ENCODE data around the gene MARCHF4. TPM values are rescaled to one million over a fixed set of nuclear protein-coding genes. Genes with fewer than 3 reads are reported as not detected.

Gene MARCHF4
- total and polyA plus RNA-seq, 2 donors (not counting 3 experiments of a cell fraction or from before 2014, with no cell fraction given): 11.7 to 21.5 TPM

- intact Hi-C loops (cut with micrococcal nuclease) (no loop called here), dilution Hi-C loops (cut with MboI; ENCODE audit: extremely low pct_ligation_motif_present, low sequenced_read_pairs) (no loop called here)
- Histone ChIP-seq H3K9ac (replicated peaks; ENCODE audit: extremely low read depth, insufficient read depth, low read length) (no peak overlapping the region), H3K27ac (ENCODE audit: insufficient read depth, low read depth, low read length) (no peak overlapping the region), H3K79me2 (ENCODE audit: control insufficient read depth, insufficient read depth, low read length) (no peaks in the 10 kb centered on the region), H3K9me1 (replicated peaks; ENCODE audit: control insufficient read depth, extremely low read depth, insufficient read depth, low read length) (no peaks in the 10 kb centered on the region), H3K27me3 (ENCODE audit: control insufficient read depth in 2 of 2, insufficient read depth in 2 of 2, low read length in 2 of 2) (no peaks in the 10 kb centered on the region), H4K20me1 (replicated peaks; ENCODE audit: control insufficient read depth, extremely low read depth, insufficient read depth, low read length) (no peaks in the 10 kb centered on the region), H3K4me1 (ENCODE audit: control insufficient read depth, extremely low read depth, insufficient read depth, low read length) (no peaks in the 10 kb centered on the region), H3K9me3 (replicated peaks; ENCODE audit: control insufficient read depth, insufficient read depth, low read length) (no peaks in the 10 kb centered on the region), H3K4me3 (replicated peaks in 1 of 3; ENCODE audit: insufficient read depth in 1 of 3, low read depth in 1 of 3, low read length in 3 of 3) (no peak overlapping the region), H3K36me3 (ENCODE audit: control insufficient read depth in 2 of 2, extremely low read depth in 1 of 2, insufficient read depth in 2 of 2, low read length in 2 of 2) (peaks cover 9 to 30% of the 10 kb centered on the region in 2 experiments), H2AFZ (ENCODE audit: low read depth, low read length) (no peak overlapping the region), H3K4me2 (ENCODE audit: insufficient read depth, low read length) (no peak overlapping the region)
- ChIA-PET CTCF (no interaction called here), POLR2A (no interaction called here)
- BruUV-seq (replicated peaks): no TSS peak
- TF ChIP-seq EZH2 (IDR thresholded peaks at IDR 0.05; ENCODE audit: borderline replicate concordance, low read depth, low read length, severe bottlenecking): no peak
- no peak for TF ChIP-seq MAX (IDR thresholded peaks at IDR 0.05; ENCODE audit: insufficient read depth, insufficient read length)
- TF ChIP-seq GATA2 (IDR thresholded peaks at IDR 0.05; ENCODE audit: insufficient read depth, insufficient read length, low read depth, low read length): no peak
- TF ChIP-seq POLR2AphosphoS5 (IDR thresholded peaks at IDR 0.05; ENCODE audit: insufficient read depth, low read depth, low read length): no peak
- TF ChIP-seq MYC (IDR thresholded peaks at IDR 0.05; ENCODE audit: low read depth, low read length): no peak
- TF ChIP-seq CTCF (IDR thresholded peaks at IDR 0.05; ENCODE audit: extremely low read depth in 1 of 2, insufficient read depth in 1 of 2, low read depth in 1 of 2, low read length in 2 of 2): no peak
- TF ChIP-seq POLR2A (IDR thresholded peaks at IDR 0.05; ENCODE audit: low read depth, low read length): no peak
- no peak for TF ChIP-seq FOS (IDR thresholded peaks at IDR 0.05; ENCODE audit: borderline replicate concordance, insufficient read depth, low read length)
- TF ChIP-seq JUN (IDR thresholded peaks at IDR 0.05; ENCODE audit: borderline replicate concordance, insufficient read depth, insufficient read length, low read depth): no peak
- DNase-seq (ENCODE audit: low read depth, low spot score) (no peak), FAIRE-seq (no peak)
These were observed 46.7 kb upstream of the MARCHF4 start for GRCh38 chr2:216418981-216419380.

Data from endothelial cell of umbilical vein (primary cell).